CD4-positive, alpha-beta T cell treated with Interleukin-1 beta for 1 hour (primary cell): ENCODE results near the gene CYP39A1.

Experiments used
- DNase-seq, 2 donors: peaks; one replicate each; pipeline ENCODE4 v3.0.0-alpha.2; 2020 to 2022

Gene CYP39A1

GRCh38 chr6:46583721-46584120 is 68.9 kb downstream of the CYP39A1 start:
- DNase-seq, result no peak

GRCh38 chr6:46583081-46583480 is 69.5 kb downstream of the CYP39A1 start:
- no peak for DNase-seq

- no peak for DNase-seq
These were observed 71.0 kb downstream of the CYP39A1 start for GRCh38 chr6:46581459-46582177.

- DNase-seq, result no peak
These were observed 77.1 kb downstream of the CYP39A1 start for GRCh38 chr6:46575530-46575929.

- DNase-seq, result no peak
These were observed 79.5 kb downstream of the CYP39A1 start for GRCh38 chr6:46573140-46573539.

GRCh38 chr6:46565531-46565930 is 87.1 kb downstream of the CYP39A1 start:
- no peak for DNase-seq

- DNase-seq, result no peak
These were observed 88.7 kb downstream of the CYP39A1 start for GRCh38 chr6:46563924-46564323.

- no peak for DNase-seq
These were observed 96.6 kb downstream of the CYP39A1 start for GRCh38 chr6:46556053-46556452.

- DNase-seq, result no peak
These were observed 97.5 kb downstream of the CYP39A1 start for GRCh38 chr6:46555129-46555528.

GRCh38 chr6:46549155-46549554 is 103.5 kb downstream of the CYP39A1 start:
- no peak for DNase-seq

GRCh38 chr6:46541556-46541955 is 111.1 kb downstream of the CYP39A1 start:
- no peak for DNase-seq

- no peak for DNase-seq
These were observed 112.8 kb downstream of the CYP39A1 start for GRCh38 chr6:46539866-46540265.

- no peak for DNase-seq
These were observed 113.7 kb downstream of the CYP39A1 start for GRCh38 chr6:46538800-46539480.

- no peak for DNase-seq
These were observed 121.7 kb downstream of the CYP39A1 start for GRCh38 chr6:46530896-46531295.

GRCh38 chr6:46528961-46529750 is 123.5 kb downstream of the CYP39A1 start:
- DNase-seq, result no peak

GRCh38 chr6:46526607-46527006 is 126.0 kb downstream of the CYP39A1 start:
- DNase-seq, result no peak

GRCh38 chr6:46525583-46525982 is 127.0 kb downstream of the CYP39A1 start:
- DNase-seq, result no peak

- no peak for DNase-seq
These were observed 131.1 kb downstream of the CYP39A1 start for GRCh38 chr6:46521464-46521971.

- no peak for DNase-seq
These were observed 135.4 kb downstream of the CYP39A1 start for GRCh38 chr6:46517202-46517601.

GRCh38 chr6:46513533-46513932 is 139.1 kb downstream of the CYP39A1 start:
- no peak for DNase-seq

- DNase-seq, result no peak
These were observed 141.3 kb downstream of the CYP39A1 start for GRCh38 chr6:46511320-46511719.

- DNase-seq, result no peak
These were observed 142.0 kb downstream of the CYP39A1 start for GRCh38 chr6:46510651-46511050.

GRCh38 chr6:46509981-46510510 is 142.6 kb downstream of the CYP39A1 start:
- no peak for DNase-seq
